Endothelial cell of umbilical vein (primary cell): ENCODE measurements around the gene EIF5B.

Source experiments
- EZH2 ChIP-seq: IDR thresholded peaks from 2 replicates; pipeline ENCODE4 v1.6.1; 2012; ENCODE audit warnings: borderline replicate concordance, low read depth, mild to moderate bottlenecking, moderate library complexity, low read length, inconsistent platforms; ENCODE audit not compliant: severe bottlenecking
- TF ChIP-seq, protein P1 (sequence below), 2 donors: IDR thresholded peaks; 1 replicate in 1 of 2; 2 replicates in 1 of 2; pipeline ENCODE4 v1.5.1; 2011; ENCODE audit warnings: low read length in 2 of 2, mild to moderate bottlenecking in 2 of 2, moderate library complexity in 2 of 2, control low read depth in 1 of 2, inconsistent platforms in 1 of 2, low read depth in 1 of 2; ENCODE audit not compliant: insufficient read depth in 1 of 2; ENCODE audit errors: extremely low read depth in 1 of 2

- TF ChIP-seq, protein P1, sequence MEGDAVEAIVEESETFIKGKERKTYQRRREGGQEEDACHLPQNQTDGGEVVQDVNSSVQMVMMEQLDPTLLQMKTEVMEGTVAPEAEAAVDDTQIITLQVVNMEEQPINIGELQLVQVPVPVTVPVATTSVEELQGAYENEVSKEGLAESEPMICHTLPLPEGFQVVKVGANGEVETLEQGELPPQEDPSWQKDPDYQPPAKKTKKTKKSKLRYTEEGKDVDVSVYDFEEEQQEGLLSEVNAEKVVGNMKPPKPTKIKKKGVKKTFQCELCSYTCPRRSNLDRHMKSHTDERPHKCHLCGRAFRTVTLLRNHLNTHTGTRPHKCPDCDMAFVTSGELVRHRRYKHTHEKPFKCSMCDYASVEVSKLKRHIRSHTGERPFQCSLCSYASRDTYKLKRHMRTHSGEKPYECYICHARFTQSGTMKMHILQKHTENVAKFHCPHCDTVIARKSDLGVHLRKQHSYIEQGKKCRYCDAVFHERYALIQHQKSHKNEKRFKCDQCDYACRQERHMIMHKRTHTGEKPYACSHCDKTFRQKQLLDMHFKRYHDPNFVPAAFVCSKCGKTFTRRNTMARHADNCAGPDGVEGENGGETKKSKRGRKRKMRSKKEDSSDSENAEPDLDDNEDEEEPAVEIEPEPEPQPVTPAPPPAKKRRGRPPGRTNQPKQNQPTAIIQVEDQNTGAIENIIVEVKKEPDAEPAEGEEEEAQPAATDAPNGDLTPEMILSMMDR (IDR thresholded peaks at IDR 0.05; ENCODE audit: extremely low read depth in 1 of 2, insufficient read depth in 1 of 2, low read depth in 1 of 2, low read length in 2 of 2) = no peak
- TF ChIP-seq EZH2 = no peak
These were observed 83.6 kb downstream of the EIF5B start for GRCh38 chr2:99420751-99421299.
